HepG2 (cell line): ENCODE data around the gene CNTNAP1. TPM values are rescaled to one million over a fixed set of nuclear protein-coding genes. Genes with fewer than 3 reads are reported as not detected.

Experiments
- ATAC-seq: fragments of 200-7000 bp; cut with Tn5 transposase; 3 replicates; pipeline ENCODE4 v1.9.1; 2020; ENCODE audit warnings: mild to moderate bottlenecking, moderate library complexity
- BruUV-seq: library from RNA; stranded (reverse); fragments of 400-500 nt; replicated peaks from 2 replicates; lab custom pipeline; 2021; lab: Mats Ljungman, UMichigan
- CTCF ChIA-PET: fragments of 300-600 bp; formaldehyde crosslinking; extraction: SDS; loops from one replicate; lab custom pipeline; 2021; ENCODE audit warnings: low total read pairs, inconsistent platforms, low intra/inter-chr PET ratio; lab: Yijun Ruan, JAX
- POLR2A ChIA-PET: fragments of 350-600 bp; sonication (Branson Sonifier 250); formaldehyde crosslinking; loops from one replicate; lab custom pipeline; 2020; ENCODE audit warnings: antibody characterized with exemption, inconsistent platforms; lab: Yijun Ruan, JAX
- DNase-seq: peaks from one replicate; pipeline ENCODE4 v3.0.0-alpha.2; 2015; ENCODE audit warnings: low spot score
- FAIRE-seq: peaks from 3 replicates; lab custom pipeline; 2011; peaks lifted over from hg19 to GRCh38; lab: Jason Lieb, UNC
- H2AFZ ChIP-seq: one replicate; pipeline ENCODE4 v1.6.1; 2011; ENCODE audit warnings: low read length, inconsistent platforms
- H3K27ac ChIP-seq: fragments of 300-600 bp; 3 replicates; pipeline ENCODE4 v1.8.0; 2011; ENCODE audit warnings: mixed run types, mild to moderate bottlenecking, mixed read lengths, low read length, inconsistent platforms; ENCODE audit not compliant: insufficient read depth; ENCODE audit errors: extremely low read length
- H3K27me3 ChIP-seq, 2 experiments: fragments of 200-600 bp in 1 of 2; 2 replicates in 1 of 2; 3 replicates in 1 of 2; pipeline versions ENCODE4 v1.6.0 to v1.8.0; 2011; ENCODE audit warnings: low read length in 2 of 2, mild to moderate bottlenecking in 2 of 2, moderate library complexity in 2 of 2, inconsistent platforms in 1 of 2; ENCODE audit not compliant: insufficient read depth in 2 of 2, control insufficient read depth in 1 of 2
- H3K36me3 ChIP-seq, 2 experiments: fragments of 200-600 bp in 1 of 2; replicated peaks in 1 of 2; 2 replicates in 1 of 2; 3 replicates in 1 of 2; pipeline versions ENCODE4 v1.5.1 to v1.8.0; 2011; ENCODE audit warnings: low read length in 2 of 2, inconsistent platforms in 1 of 2; ENCODE audit not compliant: insufficient read depth in 2 of 2, control insufficient read depth in 1 of 2
- H3K4me1 ChIP-seq: 2 replicates; pipeline ENCODE4 v1.5.1; 2012; ENCODE audit warnings: low read length, inconsistent platforms; ENCODE audit not compliant: insufficient read depth
- H3K4me2 ChIP-seq: 2 replicates; pipeline ENCODE4 v1.6.0; 2011; ENCODE audit warnings: low read depth, low read length, inconsistent platforms
- H3K4me3 ChIP-seq, 3 experiments: fragments of 200-600 bp in 1 of 3; sonication (generic), shearing (Covaris generic) in 1 of 3; replicated peaks in 1 of 3; 2 replicates each; pipeline ENCODE4 v1.5.1; 2011 to 2016; ENCODE audit warnings: low read length in 3 of 3, inconsistent platforms in 2 of 3, low read depth in 2 of 3, mild to moderate bottlenecking in 2 of 3, control low read depth in 1 of 3, mixed read lengths in 1 of 3; ENCODE audit not compliant: insufficient read depth in 1 of 3
- H3K79me2 ChIP-seq: one replicate; pipeline ENCODE4 v1.6.1; 2011; ENCODE audit warnings: low read length, inconsistent platforms; ENCODE audit not compliant: insufficient read depth
- H3K9ac ChIP-seq: 2 replicates; pipeline ENCODE4 v1.6.0; 2011; ENCODE audit warnings: mild to moderate bottlenecking, low read depth, low read length, inconsistent platforms; ENCODE audit not compliant: insufficient read depth
- H3K9me3 ChIP-seq: 2 replicates; pipeline ENCODE4 v1.5.1; 2012; ENCODE audit warnings: mild to moderate bottlenecking, low read length
- H4K20me1 ChIP-seq: 2 replicates; pipeline ENCODE4 v1.6.0; 2011; ENCODE audit warnings: inconsistent platforms, mild to moderate bottlenecking, low read length, moderate library complexity; ENCODE audit not compliant: insufficient read depth
- BRCA1 ChIP-seq: sonication (generic); formaldehyde crosslinking; IDR thresholded peaks from 2 replicates; pipeline ENCODE4 v1.4.0; 2020; ENCODE audit warnings: missing genetic modification reagents
- CREB1 ChIP-seq, 2 experiments: fragments of 450-650 bp in 1 of 2; IDR thresholded peaks; 2 replicates each; pipeline ENCODE4 v1.6.1; 2016 to 2017; ENCODE audit warnings: control low read depth in 1 of 2, mild to moderate bottlenecking in 1 of 2, missing compliant biosample characterization in 1 of 2, missing genetic modification characterization in 1 of 2
- GLI4 ChIP-seq: sonication (generic); formaldehyde crosslinking; IDR thresholded peaks from 2 replicates; pipeline ENCODE4 v1.5.1; 2020; ENCODE audit warnings: missing genetic modification reagents, mild to moderate bottlenecking, moderate library complexity, borderline replicate concordance
- KDM4B ChIP-seq: sonication (generic); formaldehyde crosslinking; IDR thresholded peaks from 2 replicates; pipeline ENCODE4 v1.4.0; 2020; ENCODE audit warnings: missing genetic modification reagents
- KLF6 ChIP-seq: IDR thresholded peaks from 2 replicates; pipeline ENCODE4 v1.8.0; 2016; ENCODE audit warnings: missing biosample characterization, missing genetic modification reagents
- LBX2 ChIP-seq: sonication (generic); formaldehyde crosslinking; IDR thresholded peaks from 2 replicates; pipeline ENCODE4 v1.5.0; 2020; ENCODE audit warnings: missing genetic modification reagents, mild to moderate bottlenecking, borderline replicate concordance
- MATR3 ChIP-seq: sonication (generic); formaldehyde crosslinking; IDR thresholded peaks from 2 replicates; pipeline ENCODE4 v1.4.0; 2020; ENCODE audit warnings: missing genetic modification reagents
- MYNN ChIP-seq: sonication (generic); formaldehyde crosslinking; IDR thresholded peaks from 2 replicates; pipeline ENCODE4 v1.4.0; 2020; ENCODE audit warnings: mild to moderate bottlenecking, low read depth, missing genetic modification reagents
- NCOR1 ChIP-seq: fragments of 200-600 bp; sonication (generic); IDR thresholded peaks from 2 replicates; pipeline ENCODE4 v1.7.0; 2017; ENCODE audit warnings: antibody characterized with exemption, low read length, borderline replicate concordance
- NFE2 ChIP-seq: sonication (generic); formaldehyde crosslinking; IDR thresholded peaks from 2 replicates; pipeline ENCODE4 v1.4.0; 2020; ENCODE audit warnings: missing genetic modification reagents
- NFYB ChIP-seq: sonication (generic); formaldehyde crosslinking; IDR thresholded peaks from 2 replicates; pipeline ENCODE4 v1.4.0; 2020; ENCODE audit warnings: missing genetic modification reagents
- PRMT3 ChIP-seq: sonication (generic); formaldehyde crosslinking; IDR thresholded peaks from 2 replicates; pipeline ENCODE4 v1.8.1; 2022; ENCODE audit warnings: low read depth, mild to moderate bottlenecking, moderate library complexity, missing genetic modification reagents, borderline replicate concordance
- SAP130 ChIP-seq: IDR thresholded peaks from 2 replicates; pipeline ENCODE4 v1.6.1; 2016; ENCODE audit warnings: low read depth
- SCMH1 ChIP-seq: sonication (generic); formaldehyde crosslinking; IDR thresholded peaks from 2 replicates; pipeline ENCODE4 v1.9.0; 2021; ENCODE audit warnings: missing genetic modification reagents, mild to moderate bottlenecking, borderline replicate concordance
- SNAPC2 ChIP-seq: sonication (generic); formaldehyde crosslinking; IDR thresholded peaks from 2 replicates; pipeline ENCODE4 v1.8.1; 2022; ENCODE audit warnings: mild to moderate bottlenecking, missing genetic modification reagents
- TCF7 ChIP-seq: sonication (generic); IDR thresholded peaks from 2 replicates; pipeline ENCODE4 v1.6.1; 2016; ENCODE audit warnings: antibody characterized with exemption, low read depth
- TP53 ChIP-seq: sonication (generic); formaldehyde crosslinking; conservative IDR thresholded peaks from 2 replicates; pipeline ENCODE4 v1.4.0; 2020; ENCODE audit warnings: missing genetic modification reagents
- YEATS2 ChIP-seq: sonication (generic); formaldehyde crosslinking; IDR thresholded peaks from 2 replicates; pipeline ENCODE4 v1.4.0; 2020; ENCODE audit warnings: missing genetic modification reagents, borderline replicate concordance
- ZNF292 ChIP-seq: sonication (generic); formaldehyde crosslinking; IDR thresholded peaks from 2 replicates; pipeline ENCODE4 v1.8.1; 2022; ENCODE audit warnings: mild to moderate bottlenecking, low read depth, missing genetic modification reagents, borderline replicate concordance
- ZNF331 ChIP-seq: sonication (generic); formaldehyde crosslinking; IDR thresholded peaks from 2 replicates; pipeline ENCODE4 v1.4.0; 2020; ENCODE audit warnings: missing genetic modification reagents
- ZNF367 ChIP-seq: sonication (generic); formaldehyde crosslinking; IDR thresholded peaks from 2 replicates; pipeline ENCODE4 v1.4.0; 2020; ENCODE audit warnings: missing genetic modification reagents, borderline replicate concordance
- ZNF629 ChIP-seq: sonication (generic); formaldehyde crosslinking; conservative IDR thresholded peaks from 2 replicates; pipeline ENCODE4 v1.5.0; 2020; ENCODE audit warnings: missing genetic modification reagents
- WGBS: methylation state at CpG from one replicate; pipeline ENCODE4 v1.1.6; 2017; ENCODE audit warnings: low lambda C conversion rate; 5-methylcytosine and 5-hydroxymethylcytosine counted together
- in situ Hi-C: cut with HindIII; loops from 2 replicates; pipeline ENCODE4 v1.10.0; 2017; ENCODE audit warnings: low pct_unique_long_range_greater_than_20kb; ENCODE audit not compliant: extremely low pct_ligation_motif_present
- intact Hi-C: fragments of 100-400 bp; cut with micrococcal nuclease; formaldehyde crosslinking; loops from one replicate; pipeline ENCODE4 v1.10.0; 2022; ENCODE audit not compliant: unreplicated experiment
- polyA plus RNA-seq, 8 experiments: library from polyadenylated mRNA; depleted of rRNA in 3 of 8; stranded (reverse) in 7 of 8; unstranded in 1 of 8; fragments of >200 nt; fragmentation: Illumina TruSeq in 4 of 8; extraction: Trizol in 4 of 8; gene quantifications; 2 replicates each; pipeline versions ENCODE4 v1.2.1 to v1.2.3, GENCODE V29; 2011 to 2016; ENCODE audit warnings: low read depth in 4 of 8, missing spikeins in 1 of 8, mixed read lengths in 1 of 8; ENCODE audit not compliant: insufficient read depth in 1 of 8
- total RNA-seq, 5 experiments: library from RNA; depleted of rRNA; stranded (reverse); fragments of >200 nt; fragmentation: Illumina TruSeq; extraction: Trizol; gene quantifications; 2 replicates each; pipeline ENCODE4 v1.2.3, GENCODE V29; 2016; ENCODE audit warnings: low read depth in 1 of 5

CNTNAP1 gene
- total and polyA plus RNA-seq, 2 of the 13 experiments (the other 11 are each of a cell fraction or from before 2014, with no cell fraction given) = 4.5 to 7.7 TPM

GRCh38 chr17:42684929-42685556 is 2.7 kb downstream of the CNTNAP1 start:
- TF ChIP-seq CREB1 (IDR thresholded peaks at IDR 0.05) (no peak), CREB1 (CRISPR knock-in tag; IDR thresholded peaks at IDR 0.05) (no peak), GLI4 (CRISPR knock-in tag) (no peak)
- CTCF ChIA-PET = no interaction called here
- Histone ChIP-seq H3K27me3 (no peaks in the 10 kb centered on the region), H2AFZ (no peak overlapping the region), H4K20me1 (no peaks in the 10 kb centered on the region), H3K4me3 (no peak overlapping the region), H3K79me2 (no peaks in the 10 kb centered on the region), H3K27ac (no peak overlapping the region), H3K36me3 (no peaks in the 10 kb centered on the region; a peak in 1 of 5 replicates), H3K9ac (no peak overlapping the region), H3K4me1 (peaks cover 33% of the 10 kb centered on the region), H3K4me2 (no peak overlapping the region), H3K9me3 (no peaks in the 10 kb centered on the region)
- POLR2A ChIA-PET = no interaction called here
- intact Hi-C loops = no loop called here
- FAIRE-seq (no peak), ATAC-seq (no peak), DNase-seq (no peak)
- in situ Hi-C loops = no loop called here
- WGBS = 96% methylated on average over 50 of the region's 50 CpGs
- BruUV-seq = no TSS peak

GRCh38 chr17:42685831-42686230 is 3.5 kb downstream of the CNTNAP1 start:
- no peak overlapping the region for H3K4me2 ChIP-seq
- no peak overlapping the region for H3K9ac ChIP-seq
- in situ Hi-C loops (no loop called here), intact Hi-C loops (no loop called here)
- ChIA-PET POLR2A (no interaction called here), CTCF (no interaction called here)
- H3K27me3 ChIP-seq = no peaks in the 10 kb centered on the region
- peaks cover 25% of the 10 kb centered on the region for H3K4me1 ChIP-seq
- H3K4me3 ChIP-seq = no peak overlapping the region
- DNase-seq (no peak), FAIRE-seq (no peak), ATAC-seq (no peak)
- no peak overlapping the region for H2AFZ ChIP-seq
- no peaks in the 10 kb centered on the region for H3K79me2 ChIP-seq
- no peaks in the 10 kb centered on the region for H3K9me3 ChIP-seq
- TF ChIP-seq SCMH1 = no peak
- TF ChIP-seq ZNF331 (CRISPR knock-in tag) = no peak
- TF ChIP-seq ZNF367 (CRISPR knock-in tag) = no peak
- no peak for TF ChIP-seq PRMT3 (CRISPR knock-in tag)
- no peak for TF ChIP-seq ZNF629 (CRISPR knock-in tag)
- TF ChIP-seq ZNF292 (CRISPR knock-in tag) = no peak
- TF ChIP-seq NCOR1 = no peak
- no peak for TF ChIP-seq BRCA1
- no peak for TF ChIP-seq YEATS2 (CRISPR knock-in tag)
- TF ChIP-seq NFE2 (CRISPR knock-in tag) = no peak
- TF ChIP-seq LBX2 = no peak
- no peak for TF ChIP-seq KDM4B (CRISPR knock-in tag)
- TF ChIP-seq MYNN (CRISPR knock-in tag) = no peak
- TF ChIP-seq SAP130 (CRISPR knock-in tag) = no peak
- no peak for TF ChIP-seq TCF7
- TF ChIP-seq TP53 = no peak
- TF ChIP-seq SNAPC2 (CRISPR knock-in tag) = no peak
- no peak for TF ChIP-seq NFYB (CRISPR knock-in tag)
- no peak for TF ChIP-seq MATR3 (CRISPR knock-in tag)
- TF ChIP-seq KLF6 (CRISPR knock-in tag) = no peak
- H3K27ac ChIP-seq = no peak overlapping the region
- H4K20me1 ChIP-seq = no peaks in the 10 kb centered on the region
- no peaks in the 10 kb centered on the region; a peak in 1 of 5 replicates for H3K36me3 ChIP-seq
- BruUV-seq = no TSS peak
- 97% methylated on average over 14 of the region's 14 CpGs for WGBS
